CD14-positive monocyte (primary cell): ENCODE data around the gene ADAMTSL4. TPM values are rescaled to one million over a fixed set of nuclear protein-coding genes. Genes with fewer than 3 reads are reported as not detected.

Source experiments
- DNase-seq, 3 donors: peaks; one replicate each; pipeline ENCODE4 v3.0.0-alpha.2; 2011 to 2022
- H2AFZ ChIP-seq: 2 replicates; pipeline ENCODE4 v1.6.0; 2012; ENCODE audit warnings: mild to moderate bottlenecking, low read depth, low read length, inconsistent platforms; ENCODE audit not compliant: insufficient read depth, poor library complexity, severe bottlenecking
- H3K27ac ChIP-seq, 2 donors: 1 replicate in 1 of 2; 2 replicates in 1 of 2; pipeline ENCODE4 v1.5.1; 2012 to 2013; ENCODE audit warnings: low read length in 2 of 2, control low read depth in 1 of 2, inconsistent platforms in 1 of 2, low read depth in 1 of 2, mild to moderate bottlenecking in 1 of 2
- H3K27me3 ChIP-seq, 2 donors: one replicate each; pipeline versions ENCODE4 v1.6.0 to v1.6.1; 2011 to 2013; ENCODE audit warnings: low read length in 2 of 2; ENCODE audit not compliant: control insufficient read depth in 2 of 2, insufficient read depth in 2 of 2
- H3K36me3 ChIP-seq, 2 donors: replicated peaks in 1 of 2; 1 replicate in 1 of 2; 2 replicates in 1 of 2; pipeline versions ENCODE4 v1.5.1 to v1.6.1; 2012 to 2013; ENCODE audit warnings: low read length in 2 of 2, control low read depth in 1 of 2, inconsistent platforms in 1 of 2, mild to moderate bottlenecking in 1 of 2; ENCODE audit not compliant: insufficient read depth in 2 of 2, control insufficient read depth in 1 of 2
- H3K4me1 ChIP-seq, 2 donors: 1 replicate in 1 of 2; 2 replicates in 1 of 2; pipeline versions ENCODE4 v1.5.1 to v1.6.1; 2012 to 2013; ENCODE audit warnings: low read length in 2 of 2, control low read depth in 1 of 2, inconsistent platforms in 1 of 2, mild to moderate bottlenecking in 1 of 2, moderate library complexity in 1 of 2; ENCODE audit not compliant: insufficient read depth in 2 of 2, control insufficient read depth in 1 of 2
- H3K4me2 ChIP-seq: replicated peaks from 2 replicates; pipeline ENCODE3; 2012; ENCODE audit warnings: low read length, moderate library complexity, mild to moderate bottlenecking; ENCODE audit not compliant: poor library complexity, severe bottlenecking; ENCODE audit errors: extremely low read depth
- H3K4me3 ChIP-seq, 3 experiments: fragments of 200-600 bp in 1 of 3; sonication (generic) in 1 of 3; replicated peaks in 1 of 3; 1 replicate in 2 of 3; 2 replicates in 1 of 3; pipeline ENCODE4 v1.5.1; 2011 to 2013; ENCODE audit warnings: low read length in 3 of 3, mild to moderate bottlenecking in 3 of 3, control low read depth in 2 of 3, low read depth in 2 of 3, inconsistent platforms in 1 of 3, moderate library complexity in 1 of 3
- H3K79me2 ChIP-seq: 2 replicates; pipeline ENCODE4 v1.6.0; 2012; ENCODE audit warnings: mild to moderate bottlenecking, control low read depth, inconsistent platforms, low read length, moderate library complexity; ENCODE audit not compliant: insufficient read depth
- H3K9ac ChIP-seq: 2 replicates; pipeline ENCODE4 v1.6.0; 2017; ENCODE audit warnings: low read length, mild to moderate bottlenecking; ENCODE audit not compliant: insufficient read depth, poor library complexity, severe bottlenecking
- H3K9me3 ChIP-seq, 2 donors: replicated peaks in 1 of 2; 1 replicate in 1 of 2; 2 replicates in 1 of 2; pipeline versions ENCODE4 v1.5.1 to v1.6.1; 2012 to 2013; ENCODE audit warnings: low read length in 2 of 2, control low read depth in 1 of 2; ENCODE audit not compliant: control insufficient read depth in 1 of 2, insufficient read depth in 1 of 2
- H4K20me1 ChIP-seq: 2 replicates; pipeline ENCODE4 v1.6.0; 2012; ENCODE audit warnings: mild to moderate bottlenecking, low read length, control low read depth, moderate library complexity; ENCODE audit not compliant: insufficient read depth
- H3K27ac Mint-ChIP-seq, 7 donors: one replicate each; pipeline ENCODE4 v1.8.0; 2020; ENCODE audit warnings: mild to moderate bottlenecking in 7 of 7, mixed read lengths in 7 of 7, moderate library complexity in 6 of 7, inconsistent platforms in 2 of 7
- H3K27me3 Mint-ChIP-seq, 3 donors: one replicate each; pipeline ENCODE4 v1.8.0; 2021 to 2022; ENCODE audit warnings: low read depth in 3 of 3, mild to moderate bottlenecking in 3 of 3, mixed read lengths in 3 of 3, moderate library complexity in 3 of 3, inconsistent platforms in 1 of 3
- H3K36me3 Mint-ChIP-seq, 2 donors: one replicate each; pipeline ENCODE4 v1.8.0; 2020; ENCODE audit warnings: mixed read lengths in 2 of 2, inconsistent platforms in 1 of 2, mild to moderate bottlenecking in 1 of 2
- H3K4me1 Mint-ChIP-seq: one replicate; pipeline ENCODE4 v1.8.0; 2020; ENCODE audit warnings: mild to moderate bottlenecking, mixed read lengths
- H3K4me3 Mint-ChIP-seq, 2 donors: one replicate each; pipeline ENCODE4 v1.8.0; 2020; ENCODE audit warnings: mild to moderate bottlenecking in 2 of 2, mixed read lengths in 2 of 2, moderate library complexity in 1 of 2
- H3K9me3 Mint-ChIP-seq, 7 donors: one replicate each; pipeline ENCODE4 v1.8.0; 2020 to 2022; ENCODE audit warnings: mixed read lengths in 7 of 7, mild to moderate bottlenecking in 6 of 7, moderate library complexity in 6 of 7, inconsistent platforms in 2 of 7
- WGBS: methylation state at CpG from one replicate; pipeline ENCODE4 v1.1.5; 2013; ENCODE audit warnings: missing lambda C conversion rate; ENCODE audit not compliant: insufficient coverage; 5-methylcytosine and 5-hydroxymethylcytosine counted together
- intact Hi-C, 2 donors: fragments of 100-400 bp; cut with micrococcal nuclease; formaldehyde crosslinking; loops; one replicate each; pipeline versions ENCODE4 v1.15.0 to v1.15.1; 2023
- polyA plus RNA-seq, 3 donors: library from polyadenylated mRNA; depleted of rRNA in 1 of 3; unstranded in 2 of 3; stranded (reverse) in 1 of 3; fragments of 300-500 nt in 2 of 3; fragments of >200 nt in 1 of 3; fragmentation: Illumina TruSeq in 2 of 3; gene quantifications; 1 replicate in 2 of 3; 2 replicates in 1 of 3; pipeline ENCODE4 v1.2.3, GENCODE V29; 2012 to 2021
- TF ChIP-seq, protein P1 (sequence below): fragments of 200-600 bp; IDR thresholded peaks from one replicate; pipeline ENCODE4 v1.8.0; 2022; ENCODE audit warnings: antibody characterized with exemption, mild to moderate bottlenecking

The ADAMTSL4 gene
- polyA plus RNA-seq, 3 donors, result 2.5 to 109 (median 2.8) TPM

- Histone ChIP-seq H3K27ac (no peak overlapping the region), H3K36me3 (no peaks in the 10 kb centered on the region), H2AFZ (peak overlapping the region; percentile 87), H3K4me3 (peak overlapping the region in 1 of 3 experiments; percentile 76), H4K20me1 (no peaks in the 10 kb centered on the region), H3K27me3 (peaks cover 0 to 5% of the 10 kb centered on the region in 2 donors), H3K4me2 (peak overlapping the region; percentile 77), H3K4me1 (peaks cover 14 to 17% of the 10 kb centered on the region in 2 donors), H3K9me3 (no peaks in the 10 kb centered on the region), H3K79me2 (no peaks in the 10 kb centered on the region), H3K9ac (no peak overlapping the region)
- Mint-ChIP-seq H3K27me3 (peaks cover 2 to 10% (median 8%) of the 10 kb centered on the region in 3 donors), H3K4me3 (peak overlapping the region in 1 of 2 donors; percentile 94), H3K9me3 (no peaks in the 10 kb centered on the region), H3K4me1 (peaks cover 19% of the 10 kb centered on the region), H3K36me3 (peaks cover 4 to 6% of the 10 kb centered on the region in 2 donors), H3K27ac (no peak overlapping the region)
- no CpG with 5 or more reads among the region's 4 CpGs for WGBS
- no peak for DNase-seq
- TF ChIP-seq, protein P1, sequence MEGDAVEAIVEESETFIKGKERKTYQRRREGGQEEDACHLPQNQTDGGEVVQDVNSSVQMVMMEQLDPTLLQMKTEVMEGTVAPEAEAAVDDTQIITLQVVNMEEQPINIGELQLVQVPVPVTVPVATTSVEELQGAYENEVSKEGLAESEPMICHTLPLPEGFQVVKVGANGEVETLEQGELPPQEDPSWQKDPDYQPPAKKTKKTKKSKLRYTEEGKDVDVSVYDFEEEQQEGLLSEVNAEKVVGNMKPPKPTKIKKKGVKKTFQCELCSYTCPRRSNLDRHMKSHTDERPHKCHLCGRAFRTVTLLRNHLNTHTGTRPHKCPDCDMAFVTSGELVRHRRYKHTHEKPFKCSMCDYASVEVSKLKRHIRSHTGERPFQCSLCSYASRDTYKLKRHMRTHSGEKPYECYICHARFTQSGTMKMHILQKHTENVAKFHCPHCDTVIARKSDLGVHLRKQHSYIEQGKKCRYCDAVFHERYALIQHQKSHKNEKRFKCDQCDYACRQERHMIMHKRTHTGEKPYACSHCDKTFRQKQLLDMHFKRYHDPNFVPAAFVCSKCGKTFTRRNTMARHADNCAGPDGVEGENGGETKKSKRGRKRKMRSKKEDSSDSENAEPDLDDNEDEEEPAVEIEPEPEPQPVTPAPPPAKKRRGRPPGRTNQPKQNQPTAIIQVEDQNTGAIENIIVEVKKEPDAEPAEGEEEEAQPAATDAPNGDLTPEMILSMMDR, result no peak
- intact Hi-C loops, result no loop called here
Measured at GRCh38 chr1:150516616-150517015, 32.6 kb upstream of the ADAMTSL4 start.

GRCh38 chr1:150521196-150521968 is 27.8 kb upstream of the ADAMTSL4 start:
- H3K79me2 ChIP-seq, result no peaks in the 10 kb centered on the region
- Mint-ChIP-seq H3K36me3 (no peaks in the 10 kb centered on the region), H3K27ac (no peak overlapping the region), H3K27me3 (peaks cover 4 to 7% (median 5%) of the 10 kb centered on the region in 3 donors), H3K4me3 (no peak overlapping the region), H3K9me3 (no peaks in the 10 kb centered on the region), H3K4me1 (peaks cover 2% of the 10 kb centered on the region)
- H3K4me3 ChIP-seq, result no peak overlapping the region
- no peak overlapping the region for H2AFZ ChIP-seq
- no peaks in the 10 kb centered on the region for H4K20me1 ChIP-seq
- no peak overlapping the region for H3K27ac ChIP-seq
- 83% methylated on average over 1 of the region's 1 CpG for WGBS
- H3K4me2 ChIP-seq, result no peak overlapping the region
- no peak for DNase-seq
- H3K36me3 ChIP-seq, result no peaks in the 10 kb centered on the region
- intact Hi-C loops, result no loop called here
- no peaks in the 10 kb centered on the region for H3K9me3 ChIP-seq
- TF ChIP-seq, protein P1, result no peak
- H3K4me1 ChIP-seq, result peaks cover under 1 to 4% of the 10 kb centered on the region in 2 donors
- no peak overlapping the region for H3K9ac ChIP-seq
- H3K27me3 ChIP-seq, result peaks cover 0 to 3% of the 10 kb centered on the region in 2 donors
